ENCODE data around the gene DYNLRB2. TPM values are rescaled to one million over a fixed set of nuclear protein-coding genes. Genes with fewer than 3 reads are reported as not detected.

Gene DYNLRB2
- total RNA-seq, 1 experiment from 2014 or later: not detected

DNA sequence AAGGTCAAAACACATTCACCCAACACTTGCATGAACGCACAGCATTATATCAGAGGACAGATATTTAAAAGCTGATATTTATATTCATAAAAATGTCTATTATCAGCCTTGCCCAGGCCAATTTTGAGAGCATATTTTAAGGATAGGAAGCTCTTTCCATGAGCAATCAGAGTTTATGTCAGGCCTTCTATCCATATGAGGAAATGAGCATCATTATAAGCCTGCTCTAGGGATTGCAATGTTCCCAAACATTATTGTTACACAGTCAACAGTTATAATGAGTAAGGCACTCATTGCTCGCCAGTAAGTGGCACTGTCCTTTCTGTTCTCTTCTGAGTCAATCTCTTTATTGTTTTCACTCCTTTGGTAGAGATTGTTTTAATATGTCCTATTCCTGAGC, 37.7 kb upstream of the DYNLRB2 start:
- Mint-ChIP-seq H3K4me1 (ENCODE audit: insufficient read depth, unreplicated experiment) (no peaks in the 10 kb centered on the region), H3K9me3 (ENCODE audit: unreplicated experiment) (no peaks in the 10 kb centered on the region), H3K36me3 (ENCODE audit: insufficient read depth, unreplicated experiment) (no peaks in the 10 kb centered on the region), H3K27ac (ENCODE audit: low read depth, unreplicated experiment) (no peak overlapping the region), H3K27me3 (ENCODE audit: insufficient read depth, unreplicated experiment) (peaks cover 1% of the 10 kb centered on the region), H3K4me3 (ENCODE audit: unreplicated experiment) (no peak overlapping the region)
- DNase-seq (ENCODE audit: unreplicated experiment): no peak
- ChIA-PET POLR2A (no interaction called here), CTCF (interaction anchor here (1.9 kb wide), 1 partner anchor 23 kb away, joined by 7 read pairs; no protein-coding TSS in a partner anchor)
- BruUV-seq (replicated peaks): no TSS peak
- intact Hi-C loops (cut with micrococcal nuclease): no loop called here
- TF ChIP-seq, protein P1, sequence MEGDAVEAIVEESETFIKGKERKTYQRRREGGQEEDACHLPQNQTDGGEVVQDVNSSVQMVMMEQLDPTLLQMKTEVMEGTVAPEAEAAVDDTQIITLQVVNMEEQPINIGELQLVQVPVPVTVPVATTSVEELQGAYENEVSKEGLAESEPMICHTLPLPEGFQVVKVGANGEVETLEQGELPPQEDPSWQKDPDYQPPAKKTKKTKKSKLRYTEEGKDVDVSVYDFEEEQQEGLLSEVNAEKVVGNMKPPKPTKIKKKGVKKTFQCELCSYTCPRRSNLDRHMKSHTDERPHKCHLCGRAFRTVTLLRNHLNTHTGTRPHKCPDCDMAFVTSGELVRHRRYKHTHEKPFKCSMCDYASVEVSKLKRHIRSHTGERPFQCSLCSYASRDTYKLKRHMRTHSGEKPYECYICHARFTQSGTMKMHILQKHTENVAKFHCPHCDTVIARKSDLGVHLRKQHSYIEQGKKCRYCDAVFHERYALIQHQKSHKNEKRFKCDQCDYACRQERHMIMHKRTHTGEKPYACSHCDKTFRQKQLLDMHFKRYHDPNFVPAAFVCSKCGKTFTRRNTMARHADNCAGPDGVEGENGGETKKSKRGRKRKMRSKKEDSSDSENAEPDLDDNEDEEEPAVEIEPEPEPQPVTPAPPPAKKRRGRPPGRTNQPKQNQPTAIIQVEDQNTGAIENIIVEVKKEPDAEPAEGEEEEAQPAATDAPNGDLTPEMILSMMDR (IDR thresholded peaks at IDR 0.05; ENCODE audit: unreplicated experiment): no peak

DNA sequence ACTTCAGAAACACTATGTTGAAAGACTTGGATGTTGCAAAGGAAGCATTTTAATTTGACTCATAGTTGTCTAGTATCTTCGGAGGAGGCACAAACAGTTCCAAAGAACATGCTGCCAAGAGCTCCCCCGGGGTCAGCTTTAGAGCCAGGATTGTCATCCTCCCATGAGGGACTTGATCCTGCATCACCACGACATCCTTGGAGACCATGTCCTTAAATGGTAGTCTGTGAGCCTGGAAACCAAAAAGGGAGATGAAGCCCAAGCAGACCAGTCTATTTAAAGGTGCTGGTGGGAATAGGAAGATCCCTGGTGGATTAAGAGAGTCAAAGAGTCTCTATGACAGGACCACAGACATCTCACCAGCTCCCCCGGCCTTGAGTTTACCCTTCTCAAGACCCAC, 33.3 kb upstream of the DYNLRB2 start:
- DNase-seq (ENCODE audit: unreplicated experiment): no peak
- CTCF ChIA-PET: interaction anchor here (0.9 to 1.2 kb wide), 2 partner anchors 15 to 22 kb away, joined by 3 read pairs; no protein-coding TSS in a partner anchor
- no peaks in the 10 kb centered on the region for H3K4me1 Mint-ChIP-seq (ENCODE audit: insufficient read depth, unreplicated experiment)
- BruUV-seq (replicated peaks): no TSS peak
- POLR2A ChIA-PET: no interaction called here
- no peaks in the 10 kb centered on the region for H3K9me3 Mint-ChIP-seq (ENCODE audit: unreplicated experiment)
- TF ChIP-seq, protein P1 (IDR thresholded peaks at IDR 0.05; ENCODE audit: unreplicated experiment): no peak
- H3K36me3 Mint-ChIP-seq (ENCODE audit: insufficient read depth, unreplicated experiment): no peaks in the 10 kb centered on the region
- H3K27me3 Mint-ChIP-seq (ENCODE audit: insufficient read depth, unreplicated experiment): peaks cover 24% of the 10 kb centered on the region
- intact Hi-C loops (cut with micrococcal nuclease): no loop called here
- H3K4me3 Mint-ChIP-seq (ENCODE audit: unreplicated experiment): no peak overlapping the region
- H3K27ac Mint-ChIP-seq (ENCODE audit: low read depth, unreplicated experiment): no peak overlapping the region

- CTCF ChIA-PET: interaction anchor here (1.5 kb wide), 1 partner anchor 17 kb away, joined by 7 read pairs; no protein-coding TSS in a partner anchor
- POLR2A ChIA-PET: no interaction called here
- H3K27ac Mint-ChIP-seq (ENCODE audit: low read depth, unreplicated experiment): no peak overlapping the region
- no TSS peak for BruUV-seq (replicated peaks)
- H3K36me3 Mint-ChIP-seq (ENCODE audit: insufficient read depth, unreplicated experiment): no peaks in the 10 kb centered on the region
- no peak overlapping the region for H3K4me3 Mint-ChIP-seq (ENCODE audit: unreplicated experiment)
- DNase-seq (ENCODE audit: unreplicated experiment): no peak
- H3K9me3 Mint-ChIP-seq (ENCODE audit: unreplicated experiment): no peaks in the 10 kb centered on the region
- peaks cover 24% of the 10 kb centered on the region for H3K27me3 Mint-ChIP-seq (ENCODE audit: insufficient read depth, unreplicated experiment)
- TF ChIP-seq, protein P1 (IDR thresholded peaks at IDR 0.05; ENCODE audit: unreplicated experiment): no peak
- intact Hi-C loops (cut with micrococcal nuclease): no loop called here
- H3K4me1 Mint-ChIP-seq (ENCODE audit: insufficient read depth, unreplicated experiment): no peaks in the 10 kb centered on the region
These were observed 30.9 kb upstream of the DYNLRB2 start for GRCh38 chr16:80509872-80510271.

GRCh38 chr16:80511824-80512592, 28.8 kb upstream of the DYNLRB2 start:
- intact Hi-C loops (cut with micrococcal nuclease): no loop called here

More at GRCh38 chr16:80511824-80512592, 28.8 kb upstream of the DYNLRB2 start:
- Mint-ChIP-seq H3K36me3 (ENCODE audit: insufficient read depth, unreplicated experiment) (no peaks in the 10 kb centered on the region), H3K27ac (ENCODE audit: low read depth, unreplicated experiment) (no peak overlapping the region), H3K27me3 (ENCODE audit: insufficient read depth, unreplicated experiment) (peaks cover 24% of the 10 kb centered on the region), H3K4me1 (ENCODE audit: insufficient read depth, unreplicated experiment) (no peaks in the 10 kb centered on the region), H3K4me3 (ENCODE audit: unreplicated experiment) (no peak overlapping the region), H3K9me3 (ENCODE audit: unreplicated experiment) (no peaks in the 10 kb centered on the region)
- POLR2A ChIA-PET: no interaction called here
- CTCF ChIA-PET: interaction anchor here (0.7 to 1.6 kb wide), 4 partner anchors 11 to 37 kb away, joined by 3 to 7 read pairs (median 4); no protein-coding TSS in a partner anchor
- TF ChIP-seq, protein P1 (IDR thresholded peaks at IDR 0.05; ENCODE audit: unreplicated experiment): no peak
- DNase-seq (ENCODE audit: unreplicated experiment): no peak
- no TSS peak for BruUV-seq (replicated peaks)
